Breast epithelium (tissue), 3 donors: Measurements from ENCODE around the gene PCDH9.

ENCODE experiments used
- CTCF ChIP-seq, 3 donors: fragments of 450-650 bp; IDR thresholded peaks; one replicate each; pipeline ENCODE4 v1.5.1; 2016 to 2017; ENCODE audit warnings: antibody characterized with exemption in 3 of 3, mild to moderate bottlenecking in 3 of 3, moderate library complexity in 3 of 3
- POLR2A ChIP-seq: fragments of 450-650 bp; IDR thresholded peaks from one replicate; pipeline ENCODE4 v1.6.1; 2016; ENCODE audit warnings: antibody characterized with exemption, mild to moderate bottlenecking, moderate library complexity
- POLR2AphosphoS5 ChIP-seq, 3 donors: sonication (generic); formaldehyde crosslinking; IDR thresholded peaks; one replicate each; pipeline ENCODE4 v1.6.1; 2017; ENCODE audit warnings: antibody characterized with exemption in 3 of 3

GRCh38 chr13:67077132-67077531 is 153.0 kb downstream of the PCDH9 start:
- TF ChIP-seq CTCF (IDR thresholded peaks at IDR 0.05) (no peak), POLR2A (no peak), POLR2AphosphoS5 (IDR thresholded peaks at IDR 0.05) (no peak)
